HG02840 (cell line): ENCODE results near the gene CAPN3.

Source experiments
- ATAC-seq: cut with Tn5 transposase; IDR thresholded peaks from one replicate; pipeline ENCODE4 v1.9.1; 2021; ENCODE audit warnings: mild to moderate bottlenecking, moderate library complexity, moderate number of reproducible peaks; ENCODE audit not compliant: unreplicated experiment, low FRiP score

Gene CAPN3

DNA sequence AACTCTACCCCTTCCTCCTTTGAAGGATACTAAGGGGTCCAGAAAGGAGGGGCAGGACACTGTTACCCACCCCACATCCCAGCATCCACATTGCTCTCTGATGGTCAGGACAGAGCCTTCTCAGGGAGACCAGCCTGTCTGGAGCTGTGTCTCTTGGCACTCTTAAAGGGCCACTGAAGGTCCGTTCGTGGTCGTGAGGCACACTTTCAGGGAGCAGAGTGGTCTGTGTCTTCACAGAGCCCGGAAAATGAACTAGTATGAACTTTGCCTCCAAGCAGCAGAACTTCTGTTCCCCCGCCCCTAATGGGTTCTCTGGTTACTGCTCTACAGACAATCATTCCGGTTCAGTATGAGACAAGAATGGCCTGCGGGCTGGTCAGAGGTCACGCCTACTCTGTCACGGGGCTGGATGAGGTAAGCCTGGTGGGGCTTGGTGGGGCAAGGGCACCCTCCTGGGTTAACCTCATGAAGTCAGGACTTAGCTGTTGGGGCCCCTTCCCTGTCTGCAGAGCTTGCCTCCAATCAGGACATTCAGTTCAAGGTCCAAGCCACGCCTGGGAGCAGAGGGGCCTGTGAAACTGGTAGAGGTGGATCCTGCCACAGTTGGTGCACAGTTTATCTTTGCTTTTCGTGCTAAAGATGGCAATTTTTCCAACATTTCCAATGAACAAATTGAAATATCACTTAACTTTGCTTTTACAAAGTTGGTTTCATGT lies 33.2 kb downstream of the CAPN3 start:
- ATAC-seq: no peak

DNA sequence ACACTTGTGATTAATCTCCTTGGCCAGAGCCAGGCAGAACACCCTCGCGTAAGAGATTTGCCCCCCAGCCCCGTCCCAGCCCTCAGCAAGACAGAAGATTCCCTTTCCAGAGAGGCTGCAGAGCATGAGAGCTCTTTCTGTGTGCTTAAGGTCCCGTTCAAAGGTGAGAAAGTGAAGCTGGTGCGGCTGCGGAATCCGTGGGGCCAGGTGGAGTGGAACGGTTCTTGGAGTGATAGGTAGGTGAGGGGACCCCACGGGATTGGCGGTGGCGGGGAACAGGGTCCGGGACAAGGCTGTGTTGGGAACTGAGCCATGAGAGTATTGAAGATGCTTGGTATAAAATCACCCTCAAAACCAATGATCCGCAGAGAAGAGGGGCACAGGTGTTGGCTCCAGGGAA lies 34.8 kb downstream of the CAPN3 start:
- ATAC-seq: no peak

DNA sequence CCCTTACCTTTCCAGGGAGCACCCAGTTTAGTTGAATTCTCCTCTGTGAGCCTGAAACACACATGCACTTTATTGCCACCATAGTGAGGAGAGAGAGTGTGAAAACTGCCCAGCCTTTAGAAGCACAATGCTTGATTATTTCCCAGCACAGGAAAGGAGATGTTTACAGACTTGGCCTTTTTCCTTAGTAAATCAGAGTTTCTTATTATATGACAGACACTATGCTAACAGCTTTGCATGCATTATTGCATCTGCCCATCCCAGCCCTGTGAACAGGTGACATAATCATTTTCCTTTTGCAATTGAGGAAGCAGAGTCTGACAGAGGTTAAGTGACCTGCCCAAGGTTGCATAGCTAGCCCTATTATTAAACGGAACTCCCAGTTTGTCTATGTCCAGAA lies 36.5 kb downstream of the CAPN3 start:
- ATAC-seq: no peak

DNA sequence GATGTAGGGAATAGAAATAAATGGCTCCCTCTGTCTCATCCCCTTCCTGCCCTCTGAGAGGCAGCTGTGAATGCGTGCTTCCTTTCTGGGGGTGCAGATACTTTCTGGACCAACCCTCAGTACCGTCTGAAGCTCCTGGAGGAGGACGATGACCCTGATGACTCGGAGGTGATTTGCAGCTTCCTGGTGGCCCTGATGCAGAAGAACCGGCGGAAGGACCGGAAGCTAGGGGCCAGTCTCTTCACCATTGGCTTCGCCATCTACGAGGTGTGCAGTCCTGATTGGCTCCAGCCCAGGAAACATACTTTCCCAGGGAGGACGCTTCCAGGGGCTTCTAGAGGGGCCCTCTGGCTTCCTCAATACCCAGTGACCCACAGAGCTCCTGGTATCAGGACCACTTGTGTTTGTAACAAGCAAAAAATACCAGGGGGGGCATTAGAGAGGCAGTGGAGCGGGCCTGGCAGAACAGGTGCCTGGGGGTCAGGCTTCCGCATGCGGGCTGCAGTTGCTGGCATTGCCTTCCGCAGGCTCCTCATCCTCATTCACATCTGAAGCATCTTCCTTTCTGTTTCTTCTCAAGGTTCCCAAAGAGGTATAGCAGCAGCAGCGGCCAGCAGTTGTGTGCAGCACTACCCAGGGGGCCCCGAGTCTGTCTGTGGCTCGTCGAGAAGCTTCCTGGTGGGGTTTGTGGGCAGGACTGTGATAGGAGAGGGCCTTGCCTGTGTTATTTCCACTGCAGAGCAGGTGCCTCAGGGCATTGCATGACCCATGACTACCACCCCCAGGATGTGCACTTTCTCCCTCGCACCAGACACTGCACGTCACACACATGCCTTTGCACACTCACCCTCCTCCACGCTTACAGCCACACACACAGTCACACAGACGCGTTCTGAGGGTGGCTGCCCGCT lies 42.5 kb downstream of the CAPN3 start:
- ATAC-seq: no peak

DNA sequence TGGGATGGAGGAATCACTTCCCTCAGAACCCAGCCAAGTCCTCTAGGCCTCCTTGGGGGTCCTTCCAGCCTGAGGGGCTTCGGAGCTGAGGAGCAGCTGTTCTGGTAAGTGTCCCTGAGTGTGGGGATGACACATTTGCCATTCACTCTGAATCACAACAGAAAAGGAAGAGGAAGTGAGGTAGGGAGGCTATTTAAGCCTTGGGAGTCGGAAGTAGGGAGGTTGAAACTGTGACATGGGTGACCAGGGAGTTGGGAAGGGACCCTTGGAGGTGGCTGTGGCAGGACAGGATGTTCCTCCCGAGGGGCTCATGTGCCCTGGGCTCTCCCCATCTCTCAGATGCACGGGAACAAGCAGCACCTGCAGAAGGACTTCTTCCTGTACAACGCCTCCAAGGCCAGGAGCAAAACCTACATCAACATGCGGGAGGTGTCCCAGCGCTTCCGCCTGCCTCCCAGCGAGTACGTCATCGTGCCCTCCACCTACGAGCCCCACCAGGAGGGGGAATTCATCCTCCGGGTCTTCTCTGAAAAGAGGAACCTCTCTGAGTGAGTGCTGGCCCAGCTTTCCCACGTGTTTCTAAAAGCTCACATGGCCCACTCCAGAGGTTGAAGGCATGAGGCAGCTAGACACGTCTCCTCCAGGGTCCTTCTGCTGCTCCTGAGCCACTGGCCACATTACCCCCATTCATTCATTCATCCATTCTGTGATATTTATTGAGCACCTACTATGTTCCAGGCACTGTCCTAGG lies 43.3 kb downstream of the CAPN3 start:
- no peak for ATAC-seq

DNA sequence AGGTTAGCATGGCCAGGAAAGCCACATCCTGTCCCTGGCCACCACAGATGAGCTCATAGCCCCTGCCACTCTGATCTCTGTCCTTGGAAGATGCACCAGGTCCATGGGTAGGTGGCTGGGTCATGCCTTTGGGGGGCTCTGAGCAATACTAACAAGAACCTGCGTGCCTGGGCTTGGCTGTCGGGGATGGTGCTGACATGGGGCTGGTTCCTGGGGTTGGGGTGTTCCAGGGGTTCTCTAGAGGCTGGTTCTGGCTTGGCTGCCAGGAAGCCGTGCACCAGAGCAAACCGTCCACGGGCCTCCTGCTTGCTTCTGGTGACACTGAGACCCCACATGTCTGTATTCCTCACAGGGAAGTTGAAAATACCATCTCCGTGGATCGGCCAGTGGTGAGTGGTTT lies 44.1 kb downstream of the CAPN3 start:
- no peak for ATAC-seq

DNA sequence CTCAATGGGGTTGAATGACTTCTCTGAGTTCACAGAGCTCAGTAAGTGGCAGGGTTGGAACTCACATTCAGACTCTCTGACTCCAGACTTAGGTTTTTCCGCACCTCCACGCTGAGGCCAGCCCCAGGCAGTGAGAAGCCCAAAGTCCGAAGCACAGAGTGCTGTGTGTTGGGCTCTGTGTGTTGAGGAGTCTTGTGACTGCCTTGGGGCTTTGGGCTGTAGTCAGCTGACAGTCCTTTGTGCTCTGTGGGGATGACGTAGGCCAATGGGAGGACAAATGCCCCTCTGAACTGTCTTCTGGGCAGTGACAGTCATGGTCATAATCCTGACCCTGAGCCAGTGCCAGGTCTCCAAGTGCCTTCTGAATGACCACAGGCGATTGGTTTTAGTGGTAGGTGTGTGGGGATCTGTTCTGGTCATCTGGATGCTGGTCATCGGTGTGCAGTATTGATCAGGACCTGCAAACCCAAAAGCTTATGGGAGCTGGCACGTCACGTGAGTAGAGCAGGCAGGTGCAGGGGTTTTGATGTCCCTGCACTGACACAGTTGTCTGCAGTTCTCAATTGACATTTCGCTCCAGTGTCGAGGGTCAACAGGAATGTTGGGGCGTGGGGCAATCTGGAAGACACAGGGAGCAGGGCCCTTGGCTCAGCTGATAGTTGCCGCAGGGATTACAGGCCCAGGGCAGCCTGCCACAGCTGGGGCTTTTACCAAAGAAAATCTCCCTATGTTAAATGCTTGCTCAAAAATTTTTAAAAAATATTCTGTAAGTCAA lies 45.3 kb downstream of the CAPN3 start:
- no peak for ATAC-seq

DNA sequence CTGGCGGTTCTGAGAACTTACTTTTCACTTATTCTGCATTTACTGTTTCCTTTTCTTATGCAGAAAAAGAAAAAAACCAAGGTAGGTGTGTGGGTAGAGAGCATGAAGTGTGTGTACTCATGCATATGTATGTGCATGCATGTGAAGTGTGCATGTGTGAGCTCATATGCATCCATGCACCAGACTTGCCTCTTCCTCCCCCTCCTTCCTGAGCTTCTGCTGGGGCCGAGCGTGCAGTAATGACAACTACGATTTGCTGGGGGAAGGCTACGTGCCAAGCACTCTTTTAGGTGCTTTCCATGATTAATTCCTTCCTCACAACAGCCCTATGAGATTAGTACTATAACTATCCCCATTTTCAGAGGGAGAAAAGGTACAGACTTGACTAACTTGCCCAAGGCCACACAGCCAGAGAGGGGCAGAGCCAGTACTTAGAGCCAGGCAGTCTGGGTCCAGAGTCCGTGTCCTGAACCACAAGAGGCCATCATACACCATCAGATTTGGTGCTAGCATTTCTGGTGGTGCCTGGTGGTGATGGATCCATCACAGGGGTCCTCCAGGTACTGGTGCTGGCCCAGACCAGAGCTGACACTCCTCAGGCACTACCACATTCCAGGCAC lies 46.7 kb downstream of the CAPN3 start:
- no peak for ATAC-seq

DNA sequence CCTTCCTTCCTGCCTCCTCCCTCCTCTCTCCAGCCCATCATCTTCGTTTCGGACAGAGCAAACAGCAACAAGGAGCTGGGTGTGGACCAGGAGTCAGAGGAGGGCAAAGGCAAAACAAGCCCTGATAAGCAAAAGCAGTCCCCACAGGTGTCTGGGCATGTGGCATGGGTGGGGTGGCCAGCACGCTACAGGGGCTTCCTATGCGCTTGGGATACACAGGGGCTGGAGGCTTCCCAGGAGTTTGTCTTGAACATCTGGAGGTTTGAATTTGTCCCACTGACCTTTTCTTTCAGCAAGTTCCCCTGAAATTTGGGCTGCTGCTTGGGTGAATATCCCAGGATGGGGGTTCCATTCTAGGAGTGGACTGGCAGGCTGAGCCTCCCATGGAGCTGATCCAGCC lies 48.9 kb downstream of the CAPN3 start:
- no peak for ATAC-seq

DNA sequence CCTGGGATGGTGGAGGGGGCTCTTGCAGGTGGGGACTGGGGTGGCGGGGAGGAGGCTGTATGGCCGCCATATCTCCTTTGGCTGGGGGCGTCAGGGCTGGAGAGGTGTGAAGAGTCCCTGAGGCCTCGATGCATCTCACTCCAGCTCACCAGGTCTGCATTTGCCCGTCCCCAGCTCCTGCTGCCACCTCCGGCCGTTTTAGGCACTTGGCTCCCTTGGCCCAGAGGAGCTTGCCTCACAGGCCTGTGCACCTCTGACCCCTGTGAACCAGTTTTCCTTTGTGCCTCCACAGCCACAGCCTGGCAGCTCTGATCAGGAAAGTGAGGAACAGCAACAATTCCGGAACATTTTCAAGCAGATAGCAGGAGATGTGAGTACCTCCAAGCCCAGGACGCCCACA lies 49.7 kb downstream of the CAPN3 start:
- ATAC-seq: no peak

DNA sequence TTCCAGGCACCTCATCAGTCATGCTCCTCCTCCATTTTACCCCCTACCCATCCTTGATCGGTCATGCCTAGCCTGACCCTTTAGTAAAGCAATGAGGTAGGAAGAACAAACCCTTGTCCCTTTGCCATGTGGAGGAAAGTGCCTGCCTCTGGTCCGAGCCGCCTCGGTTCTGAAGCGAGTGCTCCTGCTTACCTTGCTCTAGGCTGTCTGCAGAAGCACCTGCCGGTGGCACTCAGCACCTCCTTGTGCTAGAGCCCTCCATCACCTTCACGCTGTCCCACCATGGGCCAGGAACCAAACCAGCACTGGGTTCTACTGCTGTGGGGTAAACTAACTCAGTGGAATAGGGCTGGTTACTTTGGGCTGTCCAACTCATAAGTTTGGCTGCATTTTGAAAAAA lies 52.6 kb downstream of the CAPN3 start:
- no peak for ATAC-seq

DNA sequence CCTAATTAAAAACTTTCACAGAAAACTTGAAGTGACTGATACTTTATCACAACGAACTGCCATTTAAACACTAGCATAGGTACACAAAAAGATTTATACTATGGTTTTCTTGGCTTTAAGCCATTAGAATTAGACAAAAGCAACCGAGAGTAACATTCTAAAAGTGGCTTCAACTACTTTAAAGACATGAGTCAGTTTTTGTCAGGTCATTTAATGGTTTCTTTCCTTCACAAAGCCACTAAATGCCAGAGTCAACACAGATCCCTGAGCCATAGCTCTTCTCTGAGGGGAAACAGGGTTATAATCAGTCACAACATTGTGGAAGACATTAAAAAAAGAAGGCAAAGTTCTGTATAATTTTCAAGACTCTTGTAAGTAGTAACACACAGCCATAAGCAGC lies 54.6 kb downstream of the CAPN3 start:
- ATAC-seq: no peak

DNA sequence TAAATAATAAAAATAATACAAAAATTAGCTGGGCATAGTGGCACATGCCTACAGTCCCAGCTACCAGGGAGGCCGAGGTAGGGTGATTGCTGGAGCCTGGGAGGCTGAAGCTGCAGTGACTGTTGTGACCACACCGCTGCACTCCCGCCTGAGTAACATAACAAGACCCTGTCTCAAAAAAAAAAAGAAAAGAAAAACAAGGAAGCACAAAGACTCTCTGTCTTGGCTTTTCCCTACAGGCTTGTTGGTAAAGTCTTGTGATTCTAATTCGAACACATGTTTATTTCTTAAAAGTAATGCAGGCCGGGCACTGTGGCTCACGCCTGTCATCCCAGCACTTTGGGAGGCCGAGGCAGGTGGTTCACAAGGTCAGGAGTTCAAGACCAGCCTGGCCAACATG lies 60.1 kb downstream of the CAPN3 start:
- ATAC-seq: no peak

DNA sequence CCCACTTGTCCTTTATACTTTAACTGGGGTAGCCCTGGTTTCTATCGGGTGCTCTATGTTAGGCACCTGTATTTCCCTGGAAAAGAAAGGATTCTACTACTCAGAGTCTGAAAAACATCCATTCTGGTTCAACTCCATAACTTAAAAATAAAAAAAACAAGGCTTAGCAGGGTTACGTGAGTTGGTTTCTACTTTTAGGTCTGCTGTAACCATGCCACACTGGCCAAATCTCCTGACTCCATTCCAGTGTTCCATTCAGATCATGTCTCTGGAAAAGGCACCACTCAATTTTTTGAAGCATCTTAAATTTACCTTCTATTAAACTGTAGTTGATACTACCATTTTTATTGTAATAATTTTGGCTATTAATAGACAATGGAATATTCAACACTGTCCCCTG lies 62.1 kb downstream of the CAPN3 start:
- ATAC-seq: no peak

DNA sequence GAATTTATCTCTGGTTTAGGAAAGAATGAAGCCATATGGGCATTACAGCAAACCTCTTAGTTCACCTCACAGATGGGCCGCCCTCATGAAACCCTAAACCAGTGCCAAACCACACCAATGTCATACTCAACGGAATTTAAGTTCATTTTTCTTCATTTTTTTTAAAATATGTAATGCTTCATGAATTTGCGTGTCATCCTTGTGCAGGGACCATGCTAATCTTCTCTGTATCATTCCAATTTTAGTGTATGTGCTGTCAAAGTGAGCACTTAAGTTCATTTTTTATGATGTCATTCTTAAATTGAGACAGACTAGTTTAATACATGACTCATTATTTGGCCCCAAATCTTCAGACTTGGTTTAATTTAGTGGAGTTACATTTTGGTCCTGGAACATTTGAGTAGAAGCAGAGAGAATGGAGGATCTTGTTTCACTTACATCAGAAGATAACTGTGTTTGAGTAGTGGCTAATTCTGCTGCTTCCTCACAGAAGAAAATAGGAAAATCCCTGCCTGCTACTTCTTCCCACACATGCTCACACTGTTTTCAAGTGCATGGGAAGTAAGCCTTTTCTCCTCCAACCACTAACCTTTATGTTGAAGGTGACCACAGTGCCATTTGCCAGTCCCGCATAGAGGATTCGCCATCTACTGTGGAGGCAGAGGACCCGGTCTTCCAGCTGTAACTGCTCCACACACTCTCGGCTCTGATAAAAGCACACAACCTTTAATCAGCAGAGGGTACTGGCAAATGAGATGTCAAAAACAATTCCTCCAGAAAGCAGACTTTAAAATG lies 68.3 kb downstream of the CAPN3 start:
- ATAC-seq: no peak

DNA sequence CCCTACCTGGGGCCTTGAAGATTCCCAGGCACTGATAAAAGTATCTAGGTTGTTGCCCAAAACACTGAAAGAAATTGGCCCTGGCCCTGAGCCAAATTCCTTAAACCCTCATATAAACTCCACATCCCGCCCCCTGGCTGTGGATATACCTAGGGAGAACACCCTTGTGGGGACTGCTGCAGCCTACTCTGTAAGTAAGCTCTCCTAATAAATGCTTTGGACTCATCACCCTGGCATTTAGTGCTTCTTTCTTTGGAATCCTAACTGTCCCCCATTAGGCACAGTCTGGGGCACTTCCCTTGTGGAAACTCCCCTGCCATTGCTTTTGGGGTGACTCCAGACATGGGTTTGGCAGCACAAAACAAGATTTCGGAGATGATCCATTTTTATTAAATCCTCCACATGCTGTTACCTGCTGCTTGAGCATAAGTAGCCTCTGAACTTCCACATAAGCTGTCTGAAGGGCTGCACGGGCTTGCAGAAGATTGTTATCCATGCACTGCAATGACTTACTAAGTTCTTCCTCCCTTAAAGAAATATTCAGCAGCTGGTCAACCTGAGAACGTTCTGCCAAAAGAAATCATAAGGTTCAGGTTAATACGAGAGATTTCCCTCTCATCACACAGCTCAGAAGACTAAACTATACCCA lies 85.2 kb downstream of the CAPN3 start:
- no peak for ATAC-seq

DNA sequence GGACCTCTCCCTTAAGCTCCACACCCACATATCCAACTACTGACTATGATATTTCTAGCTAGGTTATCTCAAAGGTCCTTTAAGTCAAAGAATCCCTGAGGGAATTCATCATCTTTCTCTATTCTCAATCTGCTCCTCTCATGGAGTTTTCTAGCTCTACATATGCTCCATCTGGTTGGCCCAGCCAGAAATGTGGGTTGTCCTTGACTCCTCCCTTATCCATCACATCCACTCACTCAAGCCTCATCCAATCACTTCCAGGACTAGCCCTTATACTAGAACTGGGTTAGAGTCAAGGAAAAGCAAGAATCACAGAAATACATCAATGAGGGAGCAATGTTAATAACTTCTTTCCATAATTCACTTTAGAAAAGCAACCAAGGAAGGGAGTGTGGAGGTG lies 86.2 kb downstream of the CAPN3 start:
- ATAC-seq: no peak

DNA sequence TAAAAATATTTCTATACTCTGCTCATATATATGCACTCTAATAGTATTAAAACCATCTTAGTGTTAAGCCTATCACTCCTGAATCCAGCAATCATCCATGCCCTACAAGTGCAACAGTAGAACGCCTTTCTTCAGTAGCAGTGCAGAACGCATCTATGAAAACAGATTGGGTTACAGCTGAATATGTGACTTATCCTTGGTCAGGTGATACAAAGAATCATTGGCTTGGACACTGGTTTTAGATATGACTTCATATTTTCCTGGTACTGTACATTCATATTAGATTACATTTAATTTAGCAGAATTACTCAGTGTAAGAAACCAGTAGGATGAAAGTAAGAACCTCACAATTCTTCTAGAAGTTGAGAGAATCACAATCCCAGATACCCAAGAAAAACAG lies 88.3 kb downstream of the CAPN3 start:
- no peak for ATAC-seq

DNA sequence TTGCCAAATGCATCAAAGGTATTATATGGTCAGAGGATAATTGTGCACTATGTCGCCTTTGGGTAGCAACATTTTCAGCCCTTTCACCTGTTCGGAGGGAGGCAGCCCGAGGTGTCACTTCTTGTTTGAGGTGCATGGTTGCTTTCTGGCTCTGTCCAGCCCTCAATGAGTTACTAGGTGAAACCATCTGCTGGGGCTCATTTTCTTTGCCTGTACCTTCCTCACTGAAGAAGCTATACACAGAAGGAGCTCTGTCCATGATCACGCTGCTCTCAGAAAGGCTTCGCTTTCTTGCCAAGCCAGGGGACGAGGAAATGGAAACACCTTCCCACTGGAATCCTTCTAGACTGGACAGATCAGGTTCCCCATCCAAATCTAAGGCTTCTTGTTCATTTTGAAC lies 89.0 kb downstream of the CAPN3 start:
- ATAC-seq: no peak
